GM21447 (cell line): ENCODE data around the gene LRRC8D.

Experiments used
- ATAC-seq: cut with Tn5 transposase; IDR thresholded peaks from one replicate; pipeline ENCODE4 v1.9.1; 2021; ENCODE audit not compliant: unreplicated experiment

The LRRC8D gene

GRCh38 chr1:89934461-89934860 lies 113.6 kb downstream of the LRRC8D start:
- no peak for ATAC-seq

- ATAC-seq: no peak
Measured at GRCh38 chr1:89935235-89935634, 114.4 kb downstream of the LRRC8D start.

- ATAC-seq: no peak
Measured at GRCh38 chr1:89936694-89937093, 115.9 kb downstream of the LRRC8D start.

DNA sequence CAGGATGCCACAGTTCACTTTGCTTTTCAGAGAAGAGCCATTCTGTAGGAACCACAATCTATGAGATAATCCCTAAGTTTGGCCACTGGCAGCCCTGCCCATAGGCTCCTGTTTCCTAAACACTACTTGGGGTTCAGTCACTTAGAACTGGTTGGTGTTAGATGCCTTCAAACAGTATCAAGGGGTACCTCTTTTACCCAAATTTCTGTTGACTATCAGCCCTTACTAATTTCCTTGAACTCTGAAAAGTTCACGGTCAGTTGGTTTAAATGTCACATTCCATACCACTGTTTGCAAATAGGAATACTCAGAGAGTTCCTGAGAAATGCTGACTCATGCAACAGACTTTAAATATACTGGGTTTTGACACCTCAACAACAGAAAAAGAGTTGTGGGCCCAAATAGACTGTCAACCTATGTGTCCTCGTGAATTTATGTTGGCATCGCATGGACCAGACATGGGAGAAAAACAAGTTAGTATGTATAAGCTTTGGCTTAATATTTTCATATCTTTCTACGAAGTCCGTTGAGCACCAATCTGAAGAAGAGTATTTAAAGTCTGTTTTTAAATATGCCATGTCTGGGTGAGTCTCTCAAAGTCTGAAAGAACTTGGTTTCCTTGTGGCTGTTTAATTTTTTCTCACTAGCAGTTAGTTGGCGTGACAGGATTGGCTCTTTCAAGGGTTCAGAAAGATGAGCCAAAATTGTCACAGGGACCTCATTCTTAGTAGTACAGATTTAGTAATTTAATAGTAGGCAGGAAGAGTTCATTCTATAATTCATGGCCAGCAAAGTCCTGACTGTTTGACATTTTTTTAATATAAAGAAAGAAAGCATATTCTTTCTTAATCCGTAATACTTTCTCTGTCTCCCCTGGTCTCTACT lies 117.6 kb downstream of the LRRC8D start:
- no peak for ATAC-seq

DNA sequence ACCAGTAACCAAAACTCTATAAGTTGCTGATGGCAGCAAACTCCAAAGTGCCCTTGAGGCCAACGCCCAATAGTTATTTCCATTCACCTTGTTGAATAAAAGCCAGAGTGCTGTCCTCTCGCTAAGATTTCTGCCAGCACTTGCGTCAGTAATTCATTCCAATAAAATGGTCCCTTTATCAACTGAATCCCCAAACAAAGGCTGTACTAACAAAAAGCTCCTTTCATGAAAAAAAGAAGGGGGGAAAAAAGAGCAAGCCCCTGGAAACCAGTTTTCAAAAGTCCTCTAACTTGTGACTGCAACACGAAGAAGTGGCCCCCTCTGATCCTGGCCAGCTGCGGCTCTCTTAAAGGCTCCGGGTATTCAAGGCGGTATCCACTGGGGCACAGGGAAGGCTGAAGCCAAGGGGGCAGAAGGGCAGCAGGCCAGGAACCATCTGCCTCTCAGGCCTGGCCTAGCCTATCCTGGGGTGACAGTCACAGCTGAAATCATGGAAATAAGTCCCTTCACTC lies 118.3 kb downstream of the LRRC8D start:
- ATAC-seq: no peak

DNA sequence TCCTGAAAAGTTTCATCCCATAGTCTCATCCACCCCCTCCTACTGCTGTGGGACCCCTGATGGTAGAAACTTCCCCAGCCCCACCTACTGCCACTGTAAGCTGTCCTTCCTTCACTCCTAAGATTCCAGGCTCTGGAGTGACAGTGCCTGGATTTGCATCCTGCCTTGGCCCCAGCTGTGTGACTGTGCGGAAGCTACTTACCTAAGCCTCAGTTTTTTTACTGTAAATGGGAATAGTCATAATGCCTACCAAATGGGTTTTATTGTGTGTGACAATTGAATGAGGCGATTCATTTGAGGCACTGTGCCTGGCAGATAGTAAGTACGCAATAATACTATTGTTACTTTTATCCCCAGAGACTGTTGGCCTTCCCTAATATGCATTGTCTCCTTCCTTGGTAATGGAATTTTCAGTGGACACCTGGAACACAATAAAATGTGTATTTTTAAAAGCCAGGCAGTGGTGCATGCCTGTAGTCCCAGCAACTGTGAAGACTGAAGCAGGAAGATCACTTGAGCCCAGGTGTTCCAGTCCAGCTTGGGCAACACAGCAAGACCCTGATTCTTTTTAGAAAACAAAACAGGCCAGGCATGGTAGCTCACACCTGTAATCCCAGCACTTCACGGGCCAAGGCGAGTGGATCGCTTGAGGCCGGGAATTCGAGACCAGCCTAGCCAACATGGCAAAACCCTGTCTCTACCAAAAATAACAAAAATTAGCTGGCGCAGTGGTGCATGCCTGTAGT lies 119.0 kb downstream of the LRRC8D start:
- ATAC-seq: no peak

DNA sequence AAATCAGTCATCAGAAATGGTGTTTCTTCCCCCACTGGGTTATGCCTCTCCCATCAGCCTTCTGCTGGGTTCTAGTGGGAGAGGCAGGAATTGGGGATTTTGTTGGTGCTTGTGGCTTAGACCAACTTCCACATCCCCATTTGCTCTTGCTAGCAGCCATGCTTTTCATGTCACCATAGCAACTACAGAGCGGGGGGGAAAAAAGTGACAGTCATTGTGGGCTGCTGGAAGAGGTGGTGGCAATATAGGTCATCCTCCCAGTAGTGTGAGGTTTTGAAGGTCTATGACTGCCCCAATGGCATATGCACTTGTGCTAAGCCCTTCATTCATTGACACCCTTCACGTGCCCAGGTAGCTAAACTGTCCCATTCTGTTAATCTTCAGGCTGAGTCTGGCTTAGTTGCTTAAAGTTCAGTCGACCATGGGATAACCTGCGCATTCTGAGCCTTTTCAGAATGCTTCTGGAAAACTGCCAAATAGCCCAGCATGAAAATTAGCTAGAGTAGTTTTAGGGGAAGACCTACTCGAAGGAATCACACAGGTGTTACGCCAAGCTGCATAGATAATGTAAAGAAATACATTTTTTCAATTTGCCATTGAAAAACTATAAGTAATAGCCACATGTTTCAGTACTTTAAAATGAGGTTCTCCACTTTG lies 120.4 kb downstream of the LRRC8D start:
- ATAC-seq: no peak

- no peak for ATAC-seq
Measured at GRCh38 chr1:89942014-89942413, 121.2 kb downstream of the LRRC8D start.

- ATAC-seq: no peak
Measured at GRCh38 chr1:89942825-89943658, 122.2 kb downstream of the LRRC8D start.

GRCh38 chr1:89943846-89944781 lies 123.3 kb downstream of the LRRC8D start:
- no peak for ATAC-seq

- ATAC-seq: peak; percentile 91
Measured at GRCh38 chr1:89945852-89946476, 125.1 kb downstream of the LRRC8D start.

- ATAC-seq: no peak
Measured at GRCh38 chr1:89946532-89946931, 125.7 kb downstream of the LRRC8D start.

GRCh38 chr1:89948722-89949345 lies 128.0 kb downstream of the LRRC8D start:
- ATAC-seq: no peak

DNA sequence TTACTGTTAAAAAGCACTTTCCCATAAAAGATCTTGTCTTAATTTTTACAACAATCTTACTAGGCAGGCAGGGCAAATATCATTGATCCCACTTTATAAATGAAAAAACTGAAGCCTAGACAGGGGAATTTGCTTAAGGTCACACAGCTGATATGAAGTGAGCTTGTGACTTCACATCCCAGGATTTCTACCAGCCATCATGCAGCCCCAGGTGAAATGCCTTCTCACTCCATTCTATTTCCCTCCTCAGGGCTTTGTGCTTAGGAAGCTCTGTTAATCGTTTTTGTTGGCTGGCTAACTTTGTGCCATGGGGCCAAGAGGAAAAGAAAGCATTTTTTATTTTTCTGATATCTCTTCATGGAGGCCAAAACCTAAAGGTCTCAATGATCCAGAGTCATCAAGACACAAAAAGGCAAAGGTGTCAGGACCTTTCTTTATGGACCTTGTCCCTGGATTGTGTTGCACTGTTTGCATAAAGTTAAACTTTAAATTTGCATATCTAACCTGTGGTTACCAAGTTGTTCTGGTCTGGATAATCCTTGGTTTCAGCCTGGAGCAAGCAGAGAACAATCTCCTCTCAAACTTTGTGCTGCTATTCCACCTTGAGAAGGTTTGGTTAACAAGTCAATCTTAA lies 129.3 kb downstream of the LRRC8D start:
- ATAC-seq: no peak

DNA sequence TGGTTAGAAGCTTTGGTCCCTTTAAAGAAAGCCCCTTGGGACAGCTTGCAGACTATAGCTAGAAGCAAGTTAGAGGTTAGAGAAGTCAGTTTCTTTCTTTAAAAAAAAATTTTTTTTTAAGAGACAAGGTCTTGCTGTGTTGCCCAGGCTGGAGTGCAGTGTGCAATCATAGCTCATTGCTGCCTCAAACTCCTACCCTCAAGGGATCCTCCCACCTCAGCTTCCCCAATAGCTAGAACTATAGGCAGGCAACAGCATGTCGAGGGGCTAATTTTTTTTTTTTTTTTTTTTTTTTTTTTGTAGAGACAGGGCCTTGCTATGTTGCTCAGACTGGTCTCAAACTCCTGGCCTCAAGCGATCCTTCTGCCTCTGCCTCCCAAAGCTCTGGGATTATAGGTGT lies 129.9 kb downstream of the LRRC8D start:
- no peak for ATAC-seq

GRCh38 chr1:89951766-89952604 lies 131.2 kb downstream of the LRRC8D start:
- no peak for ATAC-seq

DNA sequence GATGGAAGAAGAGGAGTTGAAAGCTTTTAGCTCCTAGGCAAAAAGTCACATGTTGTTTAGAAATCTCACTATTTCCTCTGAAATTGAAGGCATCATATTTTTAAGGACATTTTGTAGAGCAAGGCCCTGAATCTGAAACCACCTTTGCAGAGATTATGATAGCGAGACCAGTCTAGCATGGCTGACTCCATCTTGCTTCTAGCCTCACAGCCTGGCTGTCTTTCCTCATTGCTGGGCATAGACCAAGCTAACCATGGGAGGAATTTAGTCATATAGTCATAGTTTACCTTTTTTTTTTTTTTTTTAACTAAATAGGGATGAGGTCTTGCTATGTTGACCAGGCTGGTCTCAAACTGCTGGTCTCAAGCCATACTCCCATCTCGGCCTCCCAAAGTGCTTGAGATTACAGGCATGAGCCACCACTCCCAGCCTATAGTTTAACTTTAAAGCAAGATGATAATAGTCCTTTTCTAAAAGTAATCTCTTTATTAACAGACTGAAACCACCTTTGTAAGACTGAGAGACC lies 131.8 kb downstream of the LRRC8D start:
- ATAC-seq: peak; percentile 9
